ENCODE data around the gene VTI1A. TPM values are rescaled to one million over a fixed set of nuclear protein-coding genes. Genes with fewer than 3 reads are reported as not detected.

Gene VTI1A
- polyA plus RNA-seq, 1 of the 3 experiments (the other 2 are of a cell fraction) = 8.3 TPM

- TF ChIP-seq RAD21 (IDR thresholded peaks at IDR 0.05; ENCODE audit: low read length) (no peak), IRF3 (IDR thresholded peaks at IDR 0.05; ENCODE audit: low read depth, low read length) (no peak), USF1 (IDR thresholded peaks at IDR 0.05; ENCODE audit: borderline replicate concordance, low read depth) (no peak), GATA2 (CRISPR knock-in tag; IDR thresholded peaks at IDR 0.05) (no peak), RFX5 (IDR thresholded peaks at IDR 0.05; ENCODE audit: low read length) (no peak), FOXJ3 (CRISPR knock-in tag; IDR thresholded peaks at IDR 0.05) (no peak), GABPA (IDR thresholded peaks at IDR 0.05; ENCODE audit: low read depth) (no peak), REST (IDR thresholded peaks at IDR 0.05; ENCODE audit: low read depth, low read length) (no peak), ZBTB33 (IDR thresholded peaks at IDR 0.05; ENCODE audit: borderline replicate concordance, low read depth) (no peak), MAX (IDR thresholded peaks at IDR 0.05; ENCODE audit: low read depth) (no peak), EP300 (IDR thresholded peaks at IDR 0.05; ENCODE audit: borderline replicate concordance in 1 of 2, low read depth in 1 of 2, low read length in 1 of 2) (no peak), MEF2A (IDR thresholded peaks at IDR 0.05; ENCODE audit: borderline replicate concordance, low read depth) (no peak), POLR2AphosphoS5 (IDR thresholded peaks at IDR 0.05; ENCODE audit: low read depth, low read length) (no peak), NRF1 (IDR thresholded peaks at IDR 0.05; ENCODE audit: low read depth, low read length) (no peak), SMC3 (IDR thresholded peaks at IDR 0.05; ENCODE audit: low read depth, low read length) (no peak)
- H2AFZ ChIP-seq (ENCODE audit: low read depth) = no peak overlapping the region
- H3K4me3 ChIP-seq (ENCODE audit: low read depth in 2 of 2, low read length in 1 of 2) = no peak overlapping the region
- no peaks in the 10 kb centered on the region; the same call in 1 of the 2 replicates for H3K9me2 ChIP-seq
- H4K20me1 ChIP-seq (ENCODE audit: insufficient read depth) = no peaks in the 10 kb centered on the region
- DNase-seq = no peak
- H3K9me3 ChIP-seq = 0 out of 2 replicates have a peak, but pooled peaks cover 4% of the 10 kb centered on the region
- ChIA-PET CTCF (no interaction called here), POLR2A (interaction anchor here (0.6 kb wide), 1 partner anchor 737 kb away, joined by 3 read pairs; no protein-coding TSS in a partner anchor)
- no peaks in the 10 kb centered on the region for H3F3A ChIP-seq (replicated peaks; ENCODE audit: insufficient read depth)
- no peak overlapping the region for H3K27ac ChIP-seq (ENCODE audit: low read depth in 2 of 2, low read length in 1 of 2)
- no peak overlapping the region for H3K9ac ChIP-seq
- peaks cover 11% of the 10 kb centered on the region; the same call in 1 of the 2 replicates for H3K79me2 ChIP-seq (ENCODE audit: insufficient read depth)
- H3K4me2 ChIP-seq = no peak overlapping the region
- H3K27me3 ChIP-seq (ENCODE audit: insufficient read depth) = no peaks in the 10 kb centered on the region
- H3K36me3 ChIP-seq (replicated peaks in 1 of 2; ENCODE audit: control insufficient read depth in 1 of 2, insufficient read depth in 2 of 2, low read length in 1 of 2) = no peaks in the 10 kb centered on the region
- no peaks in the 10 kb centered on the region; a peak in 1 of 4 replicates for H3K4me1 ChIP-seq (ENCODE audit: control insufficient read depth in 1 of 2, insufficient read depth in 2 of 2, low read depth in 1 of 2, low read length in 1 of 2)
Observed at GRCh38 chr10:112515126-112515525, 68.1 kb downstream of the VTI1A start.
